Ishikawa (cell line): ENCODE measurements around the gene TBC1D22A.

Source experiments
- CEBPB ChIP-seq: IDR thresholded peaks from 2 replicates; pipeline ENCODE4 v1.6.1; 2012
- CREB1 ChIP-seq: IDR thresholded peaks from 2 replicates; pipeline ENCODE4 v1.6.1; 2012; ENCODE audit warnings: low read depth
- EGR1 ChIP-seq: IDR thresholded peaks from 2 replicates; pipeline ENCODE4 v1.6.1; 2012
- EP300 ChIP-seq: IDR thresholded peaks from 2 replicates; pipeline ENCODE4 v1.6.1; 2012; ENCODE audit warnings: borderline replicate concordance
- FOXM1 ChIP-seq: IDR thresholded peaks from 2 replicates; pipeline ENCODE4 v1.6.1; 2012; ENCODE audit warnings: low read depth, borderline replicate concordance
- NFIC ChIP-seq: IDR thresholded peaks from 2 replicates; pipeline ENCODE4 v1.6.1; 2012
- RAD21 ChIP-seq: IDR thresholded peaks from 2 replicates; pipeline ENCODE4 v1.6.1; 2012; ENCODE audit warnings: low read depth
- TAF1 ChIP-seq: IDR thresholded peaks from 2 replicates; pipeline ENCODE4 v1.6.1; 2012; ENCODE audit warnings: low read depth, mild to moderate bottlenecking
- TCF12 ChIP-seq: IDR thresholded peaks from 2 replicates; pipeline ENCODE4 v1.6.1; 2012; ENCODE audit warnings: low read depth
- TEAD4 ChIP-seq: IDR thresholded peaks from 2 replicates; pipeline ENCODE4 v1.6.1; 2012
- YY1 ChIP-seq: IDR thresholded peaks from 2 replicates; pipeline ENCODE4 v1.6.1; 2012; ENCODE audit warnings: low read depth
- ZBTB7A ChIP-seq: IDR thresholded peaks from 2 replicates; pipeline ENCODE4 v1.6.1; 2012; ENCODE audit warnings: low read depth
- TF ChIP-seq, protein P1 (sequence below): IDR thresholded peaks from 2 replicates; pipeline ENCODE4 v1.6.1; 2012
- TF ChIP-seq, protein P2 (sequence below): IDR thresholded peaks from 2 replicates; pipeline ENCODE4 v1.6.1; 2012; ENCODE audit warnings: low read depth, mild to moderate bottlenecking
- TF ChIP-seq, protein P3 (sequence below): IDR thresholded peaks from 2 replicates; pipeline ENCODE4 v1.6.1; 2012

The TBC1D22A gene

DNA sequence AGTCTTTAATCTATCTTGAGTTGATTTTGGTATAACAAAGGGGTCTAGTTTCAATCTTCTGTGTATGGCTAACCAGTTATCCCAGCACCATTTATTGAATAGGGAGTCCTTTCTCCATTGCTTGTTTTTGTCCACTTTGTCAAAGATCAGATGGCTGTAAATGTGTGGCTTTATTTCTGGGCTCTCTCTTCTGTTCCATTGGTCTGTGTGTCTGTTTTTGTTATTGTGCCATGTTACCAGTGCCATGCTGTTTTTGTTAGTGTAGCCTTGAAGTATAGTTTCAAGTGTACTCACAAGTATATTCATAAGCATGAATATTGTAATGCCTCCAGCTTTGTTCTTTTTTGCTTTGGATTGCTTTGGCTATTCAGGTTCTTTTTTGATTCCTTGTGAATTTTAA, 159.6 kb downstream of the TBC1D22A start:
- TF ChIP-seq, protein P1, sequence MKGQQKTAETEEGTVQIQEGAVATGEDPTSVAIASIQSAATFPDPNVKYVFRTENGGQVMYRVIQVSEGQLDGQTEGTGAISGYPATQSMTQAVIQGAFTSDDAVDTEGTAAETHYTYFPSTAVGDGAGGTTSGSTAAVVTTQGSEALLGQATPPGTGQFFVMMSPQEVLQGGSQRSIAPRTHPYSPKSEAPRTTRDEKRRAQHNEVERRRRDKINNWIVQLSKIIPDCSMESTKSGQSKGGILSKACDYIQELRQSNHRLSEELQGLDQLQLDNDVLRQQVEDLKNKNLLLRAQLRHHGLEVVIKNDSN = no peak
- TF ChIP-seq FOXM1 (no peak), RAD21 (no peak), CEBPB (no peak), YY1 (no peak)
- TF ChIP-seq, protein P2, sequence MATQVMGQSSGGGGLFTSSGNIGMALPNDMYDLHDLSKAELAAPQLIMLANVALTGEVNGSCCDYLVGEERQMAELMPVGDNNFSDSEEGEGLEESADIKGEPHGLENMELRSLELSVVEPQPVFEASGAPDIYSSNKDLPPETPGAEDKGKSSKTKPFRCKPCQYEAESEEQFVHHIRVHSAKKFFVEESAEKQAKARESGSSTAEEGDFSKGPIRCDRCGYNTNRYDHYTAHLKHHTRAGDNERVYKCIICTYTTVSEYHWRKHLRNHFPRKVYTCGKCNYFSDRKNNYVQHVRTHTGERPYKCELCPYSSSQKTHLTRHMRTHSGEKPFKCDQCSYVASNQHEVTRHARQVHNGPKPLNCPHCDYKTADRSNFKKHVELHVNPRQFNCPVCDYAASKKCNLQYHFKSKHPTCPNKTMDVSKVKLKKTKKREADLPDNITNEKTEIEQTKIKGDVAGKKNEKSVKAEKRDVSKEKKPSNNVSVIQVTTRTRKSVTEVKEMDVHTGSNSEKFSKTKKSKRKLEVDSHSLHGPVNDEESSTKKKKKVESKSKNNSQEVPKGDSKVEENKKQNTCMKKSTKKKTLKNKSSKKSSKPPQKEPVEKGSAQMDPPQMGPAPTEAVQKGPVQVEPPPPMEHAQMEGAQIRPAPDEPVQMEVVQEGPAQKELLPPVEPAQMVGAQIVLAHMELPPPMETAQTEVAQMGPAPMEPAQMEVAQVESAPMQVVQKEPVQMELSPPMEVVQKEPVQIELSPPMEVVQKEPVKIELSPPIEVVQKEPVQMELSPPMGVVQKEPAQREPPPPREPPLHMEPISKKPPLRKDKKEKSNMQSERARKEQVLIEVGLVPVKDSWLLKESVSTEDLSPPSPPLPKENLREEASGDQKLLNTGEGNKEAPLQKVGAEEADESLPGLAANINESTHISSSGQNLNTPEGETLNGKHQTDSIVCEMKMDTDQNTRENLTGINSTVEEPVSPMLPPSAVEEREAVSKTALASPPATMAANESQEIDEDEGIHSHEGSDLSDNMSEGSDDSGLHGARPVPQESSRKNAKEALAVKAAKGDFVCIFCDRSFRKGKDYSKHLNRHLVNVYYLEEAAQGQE = no peak

DNA sequence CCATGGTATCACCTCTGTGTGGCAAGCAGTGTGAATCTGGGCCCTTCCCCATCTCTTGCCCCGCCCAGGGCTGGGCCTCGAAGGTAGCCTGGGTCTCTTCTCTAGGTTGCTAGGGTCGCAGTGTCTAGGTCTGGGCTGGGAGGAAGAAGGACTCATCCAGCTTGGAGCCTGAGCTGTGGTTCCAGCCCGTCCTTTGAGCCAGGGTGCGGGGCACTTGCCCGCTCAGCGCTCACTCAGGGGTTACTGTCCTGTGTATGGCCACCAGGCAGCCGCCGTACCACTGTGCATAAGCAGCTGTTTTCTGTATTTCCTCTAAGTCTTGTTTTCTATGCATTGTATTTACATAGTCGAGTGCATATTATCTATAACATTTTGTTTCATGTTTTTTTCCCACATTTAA, 160.9 kb downstream of the TBC1D22A start:
- TF ChIP-seq CEBPB (no peak), EP300 (no peak), FOXM1 (no peak), RAD21 (no peak), ZBTB7A (no peak), TEAD4 (no peak), TCF12 (no peak), CREB1 (no peak), YY1 (no peak), NFIC (no peak)
- TF ChIP-seq, protein P1 = no peak
- TF ChIP-seq, protein P2 = no peak
- TF ChIP-seq, protein P3, sequence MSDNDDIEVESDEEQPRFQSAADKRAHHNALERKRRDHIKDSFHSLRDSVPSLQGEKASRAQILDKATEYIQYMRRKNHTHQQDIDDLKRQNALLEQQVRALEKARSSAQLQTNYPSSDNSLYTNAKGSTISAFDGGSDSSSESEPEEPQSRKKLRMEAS = no peak

DNA sequence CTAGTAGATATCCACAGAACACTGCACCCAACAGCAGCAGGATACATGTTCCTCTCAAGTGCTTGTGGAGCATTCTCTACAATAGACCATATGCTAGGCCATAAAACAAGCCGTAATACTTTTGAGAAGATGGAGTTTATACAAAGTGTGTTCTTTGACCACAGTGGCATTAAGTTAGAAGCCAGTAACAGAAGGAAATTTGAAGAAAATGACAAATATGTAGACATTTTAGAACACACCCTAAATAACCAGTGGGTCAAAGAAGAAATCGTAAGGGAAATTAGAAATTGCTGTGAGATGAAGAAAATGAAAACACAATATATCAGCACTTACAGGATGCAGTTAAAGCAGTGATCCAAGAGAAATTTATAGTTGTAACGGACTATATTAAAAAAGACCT, 163.4 kb downstream of the TBC1D22A start:
- TF ChIP-seq TAF1 (no peak), EGR1 (no peak), CEBPB (no peak)

DNA sequence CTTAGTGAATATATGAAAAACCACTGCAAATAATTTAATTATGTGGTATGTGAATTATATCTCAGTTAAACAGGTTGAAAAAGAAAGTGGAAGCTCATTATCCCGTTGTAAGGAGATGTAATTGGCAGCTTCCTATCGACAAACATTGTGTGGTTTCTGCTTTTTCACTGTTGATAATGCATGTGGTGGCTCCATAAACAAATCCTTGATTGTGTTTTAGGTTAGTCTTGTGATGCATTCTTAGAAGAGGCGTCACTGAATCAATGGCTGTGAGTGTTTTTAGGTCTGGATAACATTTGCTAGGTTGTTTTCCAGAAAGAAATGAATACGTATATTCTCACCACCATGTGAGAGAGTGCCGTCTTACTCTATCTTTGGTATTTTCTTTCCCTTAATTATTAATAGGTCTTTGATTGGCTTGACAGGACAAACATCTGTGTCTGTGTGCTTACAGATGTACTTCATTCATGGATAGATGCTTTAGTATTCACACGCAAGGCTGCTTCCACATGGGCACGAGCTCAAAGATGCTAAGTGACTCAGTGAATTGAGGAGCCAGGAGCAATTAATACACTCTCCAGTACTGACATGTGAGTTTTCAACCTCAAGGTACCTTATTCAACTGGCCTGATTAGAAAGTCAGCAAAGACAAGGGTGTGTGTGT, 166.7 kb downstream of the TBC1D22A start:
- TF ChIP-seq CREB1 (no peak), RAD21 (no peak), YY1 (no peak), NFIC (no peak), EGR1 (no peak), EP300 (no peak), TAF1 (no peak), TCF12 (no peak), CEBPB (no peak)

DNA sequence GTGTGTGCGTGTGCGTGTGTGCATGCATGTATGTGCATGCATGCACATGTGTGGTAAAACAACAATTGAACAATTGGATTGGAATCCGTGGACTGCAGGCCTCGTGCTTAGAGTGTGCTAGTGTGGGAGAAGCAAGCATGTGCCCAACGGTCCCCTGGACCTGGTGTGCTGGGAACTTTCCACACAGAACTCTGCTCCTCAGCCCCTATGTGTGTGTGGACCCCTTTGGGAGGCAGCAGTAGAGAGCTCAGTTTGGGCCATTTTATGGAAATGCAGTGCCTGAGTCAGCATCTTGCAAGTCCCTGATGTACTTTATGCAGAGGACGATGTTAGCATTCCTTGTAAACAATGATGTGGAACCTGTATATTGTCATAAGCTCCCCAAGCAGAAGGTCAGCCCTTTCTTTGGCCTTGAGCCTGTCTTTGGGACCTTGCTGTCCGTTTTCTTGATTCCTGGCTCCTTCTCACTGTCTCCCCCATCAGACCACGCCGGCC, 167.3 kb downstream of the TBC1D22A start:
- 0 out of 2 replicates have a peak, but pooled peaks have one; percentile 26 for TF ChIP-seq TEAD4
- no peak for TF ChIP-seq EGR1

DNA sequence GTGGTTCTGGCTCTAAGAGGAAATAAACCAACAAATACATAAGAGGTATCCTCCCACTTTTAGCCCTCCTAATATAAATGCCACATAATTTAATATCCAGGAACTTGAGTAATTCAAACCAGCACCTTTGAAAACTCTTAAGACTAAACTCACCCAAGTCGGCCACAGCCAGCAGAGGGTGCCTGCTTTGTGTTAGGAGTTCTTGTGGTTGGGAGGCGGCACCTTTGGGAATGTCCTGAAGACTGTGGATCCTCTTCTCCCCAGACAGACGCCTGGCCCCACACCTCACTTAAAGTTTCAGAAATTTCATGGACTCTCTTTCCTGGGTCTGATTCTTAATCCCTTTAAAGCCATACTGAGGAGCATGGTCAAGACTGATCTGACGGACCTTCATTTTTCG, 169.0 kb downstream of the TBC1D22A start:
- no peak for TF ChIP-seq TAF1
- no peak for TF ChIP-seq CREB1
- TF ChIP-seq TEAD4 = no peak
- TF ChIP-seq EGR1 = no peak
- no peak for TF ChIP-seq NFIC
- no peak for TF ChIP-seq FOXM1
- TF ChIP-seq, protein P2 = no peak
- no peak for TF ChIP-seq YY1
